ENCODE results near the gene CENPM.

CENPM gene

DNA sequence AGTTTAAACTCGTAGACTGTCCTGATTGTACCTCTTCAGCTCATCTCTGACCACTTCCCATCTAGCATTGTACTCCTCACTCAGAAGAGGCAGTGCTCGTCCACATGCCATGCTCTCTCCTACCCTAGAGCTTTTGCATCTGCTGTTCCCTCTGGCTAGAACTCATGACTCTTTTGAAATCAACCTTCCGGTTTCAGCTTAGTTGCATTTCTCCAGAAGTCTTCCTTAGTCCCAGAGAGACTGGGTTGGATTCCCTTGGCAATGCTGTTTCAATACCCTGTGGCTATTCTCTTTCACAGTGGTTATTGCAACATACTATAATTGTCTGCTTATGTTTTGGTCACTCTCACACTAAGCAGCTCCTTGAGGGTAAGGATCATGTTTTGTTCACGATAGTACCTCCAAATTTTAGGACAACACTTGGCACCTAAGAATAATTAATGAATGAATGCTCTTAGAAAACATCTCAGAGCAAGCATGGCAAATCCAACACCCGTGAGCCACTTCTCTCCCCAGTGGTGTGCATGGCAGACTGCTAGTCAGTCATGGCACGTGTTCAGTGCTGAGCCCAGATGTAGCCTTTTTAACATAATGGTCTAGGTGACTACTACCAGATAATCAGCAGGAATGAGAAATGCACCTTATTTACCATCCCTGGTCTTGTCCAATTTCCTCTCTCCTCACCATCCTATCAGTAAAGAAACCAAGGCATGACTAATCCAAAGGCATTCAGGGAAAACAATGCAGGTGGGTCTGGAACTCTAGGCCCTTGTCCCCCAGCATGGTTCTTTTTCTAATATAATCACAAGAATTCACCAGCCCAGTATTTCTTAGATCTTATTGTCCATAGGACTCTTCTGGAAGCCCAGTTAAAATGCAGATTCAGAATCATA, 36.8 kb upstream of the CENPM start:
- peak; percentile 69 for DNase-seq (ENCODE audit: low read depth)
- no peak for TF ChIP-seq CTCF (IDR thresholded peaks at IDR 0.05; ENCODE audit: control insufficient read depth, insufficient read depth, low read depth, low read length, missing control alignments)
- H3K4me3 ChIP-seq (ENCODE audit: control insufficient read depth, low read depth, low read length) = no peak overlapping the region

GRCh38 chr22:41982865-41983264, 35.9 kb upstream of the CENPM start:
- no peak for DNase-seq (ENCODE audit: low read depth)
- no peak for TF ChIP-seq CTCF (IDR thresholded peaks at IDR 0.05; ENCODE audit: control insufficient read depth, insufficient read depth, low read depth, low read length, missing control alignments)
- no peak overlapping the region for H3K4me3 ChIP-seq (ENCODE audit: control insufficient read depth, low read depth, low read length)

DNA sequence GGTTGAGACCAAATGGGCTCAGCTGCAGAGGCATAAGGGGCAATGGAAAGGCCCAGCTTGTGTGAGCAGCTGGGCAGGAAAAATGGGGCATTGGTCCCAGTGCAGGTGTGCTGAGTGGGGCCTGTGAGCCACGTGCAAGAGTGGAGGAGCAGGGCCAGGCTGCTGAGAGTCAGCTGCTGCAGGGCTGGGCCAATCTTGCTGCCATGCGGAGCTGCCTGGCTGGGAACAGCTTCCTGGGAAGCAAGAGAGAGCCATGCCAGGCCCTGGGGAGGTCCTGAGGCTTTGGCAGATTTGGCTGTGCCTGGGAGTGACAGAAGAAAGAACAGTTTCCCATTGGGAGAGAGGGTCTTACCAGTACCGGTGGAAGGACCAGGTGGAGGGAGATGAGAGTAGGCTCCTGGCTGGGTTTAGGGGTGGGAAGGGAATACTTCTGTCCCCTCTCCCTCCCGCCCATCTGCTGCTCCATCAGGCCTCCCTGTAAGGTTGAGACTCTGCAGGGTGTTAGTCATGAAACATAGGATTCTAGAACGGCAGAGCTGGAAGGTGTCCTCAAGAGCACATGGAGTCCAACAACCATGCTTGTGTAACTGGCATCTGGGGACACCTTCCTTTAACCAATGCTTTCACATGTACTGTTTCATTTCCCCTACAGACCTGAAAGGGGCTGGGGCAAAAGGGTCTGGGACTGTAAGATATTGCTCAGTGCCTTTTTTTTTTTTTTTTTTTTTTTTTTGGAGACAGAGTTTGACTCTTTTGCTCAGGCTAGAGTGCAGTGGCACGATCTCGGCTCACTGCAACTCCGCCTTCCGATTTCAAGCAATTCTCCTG, 32.7 kb upstream of the CENPM start:
- no peak for DNase-seq (ENCODE audit: low read depth)
- no peak for TF ChIP-seq CTCF (IDR thresholded peaks at IDR 0.05; ENCODE audit: control insufficient read depth, insufficient read depth, low read depth, low read length, missing control alignments)
- H3K4me3 ChIP-seq (ENCODE audit: control insufficient read depth, low read depth, low read length) = no peak overlapping the region

DNA sequence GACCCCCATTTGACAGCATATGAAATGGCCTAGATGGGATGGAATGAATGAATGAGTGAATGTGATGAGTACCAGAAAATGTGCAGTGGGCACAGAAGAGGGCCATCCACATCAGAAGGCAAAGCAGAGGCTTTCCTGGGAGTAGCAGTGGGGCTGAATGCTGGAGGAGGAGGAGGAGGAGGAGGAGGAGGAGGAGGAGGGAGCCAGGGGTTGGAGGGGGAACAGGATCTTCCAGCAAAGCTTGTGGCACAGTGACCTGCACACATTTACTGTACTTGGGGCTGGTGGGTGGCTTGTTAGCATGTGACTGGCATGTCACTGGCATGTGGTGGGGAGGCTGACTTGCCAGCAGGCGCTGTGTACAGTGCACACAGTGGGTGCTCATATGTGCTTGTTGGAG, 31.8 kb upstream of the CENPM start:
- DNase-seq (ENCODE audit: low read depth) = no peak
- TF ChIP-seq CTCF (IDR thresholded peaks at IDR 0.05; ENCODE audit: control insufficient read depth, insufficient read depth, low read depth, low read length, missing control alignments) = no peak
- no peak overlapping the region for H3K4me3 ChIP-seq (ENCODE audit: control insufficient read depth, low read depth, low read length)

DNA sequence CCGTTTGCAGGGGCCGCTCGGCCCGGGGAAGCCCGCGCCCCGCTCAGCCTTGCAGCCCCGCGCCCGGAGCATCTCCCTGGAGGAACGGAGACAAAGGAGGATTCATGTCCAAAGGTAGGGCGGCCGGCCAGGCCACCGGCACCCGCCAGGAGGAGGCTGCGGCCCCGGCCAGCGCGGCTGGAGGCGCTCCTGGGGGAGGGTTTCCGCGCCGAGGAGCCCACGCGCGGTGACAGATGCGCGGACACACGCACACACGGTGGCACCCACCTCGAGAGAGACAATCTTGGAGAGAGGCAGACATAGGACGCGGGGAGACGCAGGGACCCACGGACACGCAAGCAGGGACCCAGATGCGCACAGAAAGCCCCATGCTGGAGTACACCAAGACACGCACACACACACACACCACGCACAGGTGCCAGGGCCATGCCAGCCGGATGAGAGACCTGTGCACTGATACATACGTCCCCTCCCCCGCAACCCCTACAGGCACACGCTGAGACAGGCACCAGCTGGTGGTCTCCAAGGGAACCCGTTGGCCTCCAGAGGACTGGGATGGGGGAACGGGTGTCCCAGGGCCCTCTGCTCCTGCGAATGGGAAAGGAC, 30.1 kb upstream of the CENPM start:
- no peak overlapping the region for H3K4me3 ChIP-seq (ENCODE audit: control insufficient read depth, low read depth, low read length)
- no peak for TF ChIP-seq CTCF (IDR thresholded peaks at IDR 0.05; ENCODE audit: control insufficient read depth, insufficient read depth, low read depth, low read length, missing control alignments)
- no peak for DNase-seq (ENCODE audit: low read depth)

- no peak for TF ChIP-seq CTCF (IDR thresholded peaks at IDR 0.05; ENCODE audit: control insufficient read depth, insufficient read depth, low read depth, low read length, missing control alignments)
- DNase-seq (ENCODE audit: low read depth) = no peak
- H3K4me3 ChIP-seq (ENCODE audit: control insufficient read depth, low read depth, low read length) = peak overlapping the region; percentile 27
Measured at GRCh38 chr22:41976070-41976901, 29.3 kb upstream of the CENPM start.

Data from AG09309 (cell line).